PC-9 (cell line): ENCODE data around the gene BCL6B. TPM values are rescaled to one million over a fixed set of nuclear protein-coding genes. Genes with fewer than 3 reads are reported as not detected.

Source experiments
- BruUV-seq: library from RNA; stranded (reverse); fragments of 400-500 nt; replicated peaks from 2 replicates; lab custom pipeline; 2021; lab: Mats Ljungman, UMichigan
- CTCF ChIA-PET: fragments of 300-600 bp; sonication (Branson Sonifier 250); formaldehyde crosslinking; loops from one replicate; lab custom pipeline; 2022; ENCODE audit warnings: antibody characterized with exemption; lab: Charles Lee
- POLR2A ChIA-PET: fragments of 300-600 bp; sonication (Branson Sonifier 250); formaldehyde crosslinking; loops from one replicate; lab custom pipeline; 2022; ENCODE audit warnings: antibody characterized with exemption; ENCODE audit not compliant: unreplicated experiment; lab: Charles Lee
- DNase-seq, 2 experiments: peaks; one replicate each; pipeline versions ENCODE4 v3.0.0 to v3.0.0-alpha.2; 2015 to 2022; ENCODE audit warnings: mixed read lengths in 1 of 2
- H2AFZ ChIP-seq: fragments of 200-600 bp; sonication (generic); 2 replicates; pipeline ENCODE4 v1.8.1; 2017; ENCODE audit warnings: antibody characterized with exemption
- H3F3A ChIP-seq: fragments of 200-600 bp; sonication (generic); 2 replicates; pipeline ENCODE4 v1.8.1; 2017; ENCODE audit warnings: antibody characterized with exemption, mild to moderate bottlenecking, low read depth; ENCODE audit not compliant: insufficient read depth
- H3K27ac ChIP-seq: fragments of 200-600 bp; sonication (generic); 2 replicates; pipeline ENCODE4 v1.6.1; 2016; ENCODE audit warnings: mixed run types
- H3K27me3 ChIP-seq: fragments of 200-600 bp; sonication (generic); 2 replicates; pipeline ENCODE4 v1.6.1; 2016; ENCODE audit warnings: low read depth, mixed run types; ENCODE audit not compliant: insufficient read depth
- H3K36me3 ChIP-seq: fragments of 200-600 bp; sonication (generic); 2 replicates; pipeline ENCODE4 v1.6.1; 2016; ENCODE audit warnings: low read depth, mixed run types
- H3K4me1 ChIP-seq: fragments of 200-600 bp; sonication (generic); replicated peaks from 2 replicates; pipeline ENCODE4 v1.6.1; 2016; ENCODE audit warnings: mixed run types; ENCODE audit not compliant: insufficient read depth
- H3K4me2 ChIP-seq: fragments of 200-600 bp; sonication (generic); 2 replicates; pipeline ENCODE4 v1.6.1; 2017; ENCODE audit warnings: mixed run types
- H3K4me3 ChIP-seq: fragments of 200-600 bp; sonication (generic); 2 replicates; pipeline ENCODE4 v1.6.1; 2016; ENCODE audit warnings: mixed run types
- H3K79me2 ChIP-seq: fragments of 200-600 bp; sonication (generic); 2 replicates; pipeline ENCODE4 v1.6.1; 2017; ENCODE audit warnings: low read depth, mixed run types
- H3K9me2 ChIP-seq: fragments of 200-600 bp; sonication (generic); 2 replicates; pipeline ENCODE4 v1.8.1; 2017; ENCODE audit warnings: mild to moderate bottlenecking; ENCODE audit not compliant: insufficient read depth
- H3K9me3 ChIP-seq: fragments of 200-600 bp; sonication (generic); 2 replicates; pipeline ENCODE4 v1.8.1; 2016; ENCODE audit warnings: low read depth; ENCODE audit not compliant: insufficient read depth
- H4K20me1 ChIP-seq: fragments of 200-600 bp; sonication (generic); 2 replicates; pipeline ENCODE4 v1.8.1; 2017; ENCODE audit not compliant: insufficient read depth
- CTCF ChIP-seq: fragments of 200-600 bp; sonication (generic); conservative IDR thresholded peaks from 2 replicates; pipeline ENCODE4 v1.6.1; 2017; ENCODE audit warnings: mixed run types, antibody characterized with exemption, mild to moderate bottlenecking, moderate library complexity
- EZH2 ChIP-seq: fragments of 200-600 bp; sonication (generic); IDR thresholded peaks from 2 replicates; pipeline ENCODE4 v1.8.0; 2017; ENCODE audit warnings: antibody characterized with exemption, low read depth
- intact Hi-C: fragments of 100-400 bp; cut with micrococcal nuclease; formaldehyde crosslinking; loops from one replicate; pipeline ENCODE4 v1.10.0; 2022; ENCODE audit not compliant: unreplicated experiment
- total RNA-seq: library from RNA; stranded (reverse); gene quantifications from 2 replicates; pipeline ENCODE4 v1.2.3, GENCODE V29; 2021

Gene BCL6B
- total RNA-seq, 1 experiment from 2014 or later: 0.28 TPM

GRCh38 chr17:6994118-6994598, 28.7 kb upstream of the BCL6B start:
- intact Hi-C loops: no loop called here
- CTCF ChIA-PET: no interaction called here

GRCh38 chr17:6994666-6995256, 28.1 kb upstream of the BCL6B start:
- no TSS peak for BruUV-seq
- CTCF ChIA-PET: no interaction called here

More at GRCh38 chr17:6994118-6994598, 28.7 kb upstream of the BCL6B start:
- H2AFZ ChIP-seq: no peak overlapping the region
- no peaks in the 10 kb centered on the region for H4K20me1 ChIP-seq
- no peak overlapping the region for H3K4me2 ChIP-seq
- BruUV-seq: no TSS peak
- H3F3A ChIP-seq: 0 out of 2 replicates have a peak, but pooled peaks cover 3% of the 10 kb centered on the region
- H3K9me2 ChIP-seq: no peaks in the 10 kb centered on the region
- H3K27ac ChIP-seq: no peak overlapping the region
- H3K79me2 ChIP-seq: no peaks in the 10 kb centered on the region
- H3K36me3 ChIP-seq: 0 out of 2 replicates have a peak, but pooled peaks cover 3% of the 10 kb centered on the region
- no peak for DNase-seq
- no peaks in the 10 kb centered on the region for H3K9me3 ChIP-seq
- no peaks in the 10 kb centered on the region for H3K27me3 ChIP-seq
- H3K4me3 ChIP-seq: no peak overlapping the region
- POLR2A ChIA-PET: no interaction called here
- no peak for TF ChIP-seq EZH2
- TF ChIP-seq CTCF: no peak
- H3K4me1 ChIP-seq: no peaks in the 10 kb centered on the region

More at GRCh38 chr17:6994666-6995256, 28.1 kb upstream of the BCL6B start:
- Histone ChIP-seq H3F3A (0 out of 2 replicates have a peak, but pooled peaks cover 3% of the 10 kb centered on the region), H3K27ac (no peak overlapping the region), H2AFZ (no peak overlapping the region), H4K20me1 (no peaks in the 10 kb centered on the region), H3K27me3 (no peaks in the 10 kb centered on the region), H3K4me2 (no peak overlapping the region), H3K4me3 (no peak overlapping the region), H3K9me2 (no peaks in the 10 kb centered on the region), H3K9me3 (no peaks in the 10 kb centered on the region), H3K36me3 (peaks cover 6% of the 10 kb centered on the region; the same call in 1 of the 2 replicates), H3K79me2 (no peaks in the 10 kb centered on the region), H3K4me1 (no peaks in the 10 kb centered on the region)
- POLR2A ChIA-PET: no interaction called here
- TF ChIP-seq CTCF (no peak), EZH2 (no peak)
- intact Hi-C loops: no loop called here
- DNase-seq: no peak
